Kidney (tissue), 14 donors: Measurements from ENCODE around the gene SHF. TPM values are rescaled to one million over a fixed set of nuclear protein-coding genes. Genes with fewer than 3 reads are reported as not detected.

Experiments
- DNase-seq, 5 donors: peaks; one replicate each; pipeline ENCODE4 v3.0.0-alpha.2; 2013 to 2020
- FAIRE-seq: peaks from 2 replicates; lab custom pipeline; 2012; peaks lifted over from hg19 to GRCh38; lab: Jason Lieb, UNC
- H3K27ac ChIP-seq, 2 donors: one replicate each; pipeline ENCODE4 v1.7.0; 2013; ENCODE audit warnings: low read depth in 2 of 2, low read length in 2 of 2, inconsistent platforms in 1 of 2
- H3K27me3 ChIP-seq: one replicate; pipeline ENCODE4 v1.7.1; 2013; ENCODE audit warnings: low read length, inconsistent platforms; ENCODE audit not compliant: control insufficient read depth, insufficient read depth
- H3K36me3 ChIP-seq, 3 donors: one replicate each; pipeline versions ENCODE4 v1.7.0 to v1.7.1; 2013; ENCODE audit warnings: low read length in 3 of 3, control low read depth in 1 of 3, inconsistent platforms in 1 of 3; ENCODE audit not compliant: insufficient read depth in 3 of 3, control insufficient read depth in 2 of 3
- H3K4me1 ChIP-seq, 3 donors: one replicate each; pipeline versions ENCODE4 v1.7.0 to v1.7.1; 2013; ENCODE audit warnings: low read length in 3 of 3, inconsistent platforms in 1 of 3, low read depth in 1 of 3; ENCODE audit not compliant: control insufficient read depth in 2 of 3, insufficient read depth in 2 of 3
- H3K4me3 ChIP-seq, 3 donors: one replicate each; pipeline versions ENCODE4 v1.7.0 to v1.8.1; 2013; ENCODE audit warnings: low read length in 3 of 3, control low read depth in 1 of 3, inconsistent platforms in 1 of 3
- H3K9ac ChIP-seq, 3 donors: one replicate each; pipeline versions ENCODE4 v1.7.0 to v1.7.1; 2013; ENCODE audit warnings: low read length in 3 of 3, control low read depth in 1 of 3, inconsistent platforms in 1 of 3
- H3K9me3 ChIP-seq, 3 donors: one replicate each; pipeline versions ENCODE4 v1.7.0 to v1.7.1; 2013; ENCODE audit warnings: low read length in 3 of 3, control low read depth in 1 of 3, inconsistent platforms in 1 of 3; ENCODE audit not compliant: control insufficient read depth in 2 of 3, insufficient read depth in 1 of 3
- CTCF ChIP-seq: IDR thresholded peaks from 3 replicates; pipeline ENCODE4 v1.5.1; 2012; ENCODE audit warnings: mild to moderate bottlenecking, moderate library complexity, borderline replicate concordance; ENCODE audit not compliant: insufficient read depth; ENCODE audit errors: extremely low read depth
- intact Hi-C: fragments of 100-400 bp; cut with DNase I; formaldehyde crosslinking; loops from one replicate; pipeline ENCODE4 v1.11.1; 2022
- polyA plus RNA-seq: library from polyadenylated mRNA; stranded (reverse); fragments of 350-450 nt; fragmentation: Illumina TruSeq; extraction: RNeasy Lipid Tissue Mini Kit (QIAGEN cat#74804); gene quantifications from one replicate; pipeline ENCODE4 v1.2.3, GENCODE V29; 2014; ENCODE audit warnings: low read depth, low replicate concordance; ENCODE audit not compliant: insufficient read depth
- total RNA-seq: library from RNA; stranded (reverse); fragmentation: NEBNext Ultra II Directional; extraction: Animal tissue kit (Norgen Biotek cat#: 25700); gene quantifications from one replicate; pipeline ENCODE4 v1.2.1, GENCODE V29; 2021
- donor health status: control.
- donor health status: control.
- donor health status: control.
- donor health status: control.
- donor health status: control.
- donor health status: DM: yes; HTN: yes; CAD: no.
- donor health status: Normal renal cell carcinoma (clear cell type).

Gene SHF
- total and polyA plus RNA-seq, 2 donors from 2014 or later, result 5.2 to 7.7 TPM

- no peak for TF ChIP-seq CTCF
- Histone ChIP-seq H3K9me3 (no peaks in the 10 kb centered on the region), H3K36me3 (no peaks in the 10 kb centered on the region), H3K27ac (peak overlapping the region; percentile 98 to 99), H3K4me1 (peaks cover 0 to 6% (median 6%) of the 10 kb centered on the region in 3 donors), H3K9ac (peak overlapping the region; percentile 52 to 99 (median 59)), H3K27me3 (no peaks in the 10 kb centered on the region), H3K4me3 (peak overlapping the region; percentile 63 to 99 (median 97))
- no peak for FAIRE-seq
- peak; percentile 90 to 94 (median 92) for DNase-seq
- intact Hi-C loops, result no loop called here
These were observed 13.2 kb upstream of the SHF start for GRCh38 chr15:45200799-45201556.

DNA sequence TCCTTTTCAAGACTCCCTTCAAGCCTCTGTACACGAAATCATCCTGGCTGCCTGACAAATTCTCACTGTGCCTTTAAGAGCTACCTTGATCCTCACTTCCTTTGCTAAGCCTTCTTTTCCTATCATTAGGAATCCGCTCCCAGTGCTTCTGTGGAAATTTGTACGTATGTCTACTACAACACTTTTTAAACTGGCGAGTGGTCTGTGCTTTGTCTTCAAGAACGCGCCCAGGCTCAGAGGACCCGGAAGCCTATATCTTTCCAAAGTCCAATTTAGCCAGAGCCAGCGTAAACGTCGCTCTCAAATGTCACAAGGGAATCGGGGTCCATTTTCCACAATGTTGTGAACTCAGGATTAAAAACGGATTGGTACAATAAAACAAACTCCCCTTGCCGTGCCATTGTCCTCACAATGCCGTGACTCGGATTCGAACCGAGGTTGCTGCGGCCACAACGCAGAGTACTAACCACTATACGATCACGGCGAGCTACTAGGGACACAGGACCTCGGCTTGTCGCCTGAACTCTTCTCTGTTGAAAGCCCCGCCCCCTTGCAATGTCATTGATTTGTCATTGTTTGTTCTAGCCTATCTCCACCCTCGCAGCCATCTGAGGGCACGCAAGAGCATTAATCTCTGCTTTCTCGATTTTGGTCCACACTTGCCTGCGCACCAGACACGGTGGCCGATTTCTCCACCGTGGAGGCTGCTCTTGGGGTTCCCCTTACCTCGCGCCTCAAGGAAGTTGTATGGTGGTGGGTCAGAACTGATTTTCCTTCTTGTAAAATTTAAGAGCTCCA lies 12.4 kb upstream of the SHF start:
- no peaks in the 10 kb centered on the region for H3K36me3 ChIP-seq
- no peak for TF ChIP-seq CTCF
- DNase-seq, result peak; percentile 96 to 98 (median 98)
- intact Hi-C loops, result no loop called here
- peaks cover 0 to 6% (median 6%) of the 10 kb centered on the region in 3 donors for H3K4me1 ChIP-seq
- H3K9me3 ChIP-seq, result no peaks in the 10 kb centered on the region
- H3K27me3 ChIP-seq, result no peaks in the 10 kb centered on the region
- peak overlapping the region; percentile 98 to 99 for H3K27ac ChIP-seq
- peak overlapping the region; percentile 63 to 99 (median 97) for H3K4me3 ChIP-seq
- H3K9ac ChIP-seq, result peak overlapping the region; percentile 52 to 99 (median 59)
- peak; percentile 89 for FAIRE-seq

GRCh38 chr15:45199136-45199810 lies 11.5 kb upstream of the SHF start:
- Histone ChIP-seq H3K9me3 (no peaks in the 10 kb centered on the region), H3K9ac (peak overlapping the region; percentile 77 to 99 (median 93)), H3K4me3 (peak overlapping the region; percentile 84 to 99 (median 97)), H3K36me3 (no peaks in the 10 kb centered on the region), H3K27ac (peak overlapping the region; percentile 98 to 99), H3K27me3 (no peaks in the 10 kb centered on the region), H3K4me1 (peaks cover 0 to 6% (median 6%) of the 10 kb centered on the region in 3 donors)
- peak in 4 of 5 donors; percentile 30 to 84 (median 58) for DNase-seq
- no peak for TF ChIP-seq CTCF
- intact Hi-C loops, result no loop called here
- FAIRE-seq, result no peak
